Keratinocyte (primary cell): Measurements from ENCODE around the gene POLE3.

Experiments
- EZH2 ChIP-seq: IDR thresholded peaks from one replicate; pipeline ENCODE4 v1.6.1; 2012; ENCODE audit warnings: inconsistent platforms, mild to moderate bottlenecking, low read length, moderate library complexity
- TF ChIP-seq, protein P1 (sequence below), 3 experiments: IDR thresholded peaks in 1 of 3; conservative IDR thresholded peaks in 1 of 3; optimal IDR thresholded peaks in 1 of 3; 2 replicates in 2 of 3; 3 replicates in 1 of 3; pipeline versions ENCODE3 to v1.5.1; 2011; ENCODE audit warnings: low read length in 3 of 3, mild to moderate bottlenecking in 3 of 3, moderate library complexity in 2 of 3, control low read depth in 1 of 3, inconsistent platforms in 1 of 3; ENCODE audit not compliant: insufficient read depth in 2 of 3; ENCODE audit errors: extremely low read depth in 1 of 3

DNA sequence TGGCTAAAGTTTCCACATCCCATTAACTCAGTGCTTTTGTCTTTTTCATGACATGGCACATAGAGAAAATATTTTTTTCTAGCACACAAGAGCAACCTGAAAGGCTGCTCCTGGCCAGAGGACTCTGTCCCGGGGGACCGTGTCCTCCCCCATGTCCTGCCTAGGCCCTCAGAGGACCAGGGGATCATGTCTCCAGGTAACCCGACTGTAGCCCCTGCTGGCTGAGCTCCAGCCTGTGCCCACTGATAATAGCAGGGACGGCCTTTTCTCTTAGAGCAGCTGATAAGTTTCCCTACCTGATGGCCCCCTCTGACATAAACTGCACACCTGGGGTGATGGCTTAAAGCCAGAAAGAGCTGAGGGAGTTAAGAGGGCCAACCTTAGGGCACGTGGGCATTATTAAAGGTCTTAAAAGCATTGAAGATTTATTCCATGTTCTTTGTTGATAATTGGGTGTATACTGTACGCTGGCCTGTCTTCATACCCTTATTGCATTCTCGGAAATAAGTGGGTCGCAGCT, 39.6 kb downstream of the POLE3 start:
- TF ChIP-seq EZH2 = no peak
- TF ChIP-seq, protein P1, sequence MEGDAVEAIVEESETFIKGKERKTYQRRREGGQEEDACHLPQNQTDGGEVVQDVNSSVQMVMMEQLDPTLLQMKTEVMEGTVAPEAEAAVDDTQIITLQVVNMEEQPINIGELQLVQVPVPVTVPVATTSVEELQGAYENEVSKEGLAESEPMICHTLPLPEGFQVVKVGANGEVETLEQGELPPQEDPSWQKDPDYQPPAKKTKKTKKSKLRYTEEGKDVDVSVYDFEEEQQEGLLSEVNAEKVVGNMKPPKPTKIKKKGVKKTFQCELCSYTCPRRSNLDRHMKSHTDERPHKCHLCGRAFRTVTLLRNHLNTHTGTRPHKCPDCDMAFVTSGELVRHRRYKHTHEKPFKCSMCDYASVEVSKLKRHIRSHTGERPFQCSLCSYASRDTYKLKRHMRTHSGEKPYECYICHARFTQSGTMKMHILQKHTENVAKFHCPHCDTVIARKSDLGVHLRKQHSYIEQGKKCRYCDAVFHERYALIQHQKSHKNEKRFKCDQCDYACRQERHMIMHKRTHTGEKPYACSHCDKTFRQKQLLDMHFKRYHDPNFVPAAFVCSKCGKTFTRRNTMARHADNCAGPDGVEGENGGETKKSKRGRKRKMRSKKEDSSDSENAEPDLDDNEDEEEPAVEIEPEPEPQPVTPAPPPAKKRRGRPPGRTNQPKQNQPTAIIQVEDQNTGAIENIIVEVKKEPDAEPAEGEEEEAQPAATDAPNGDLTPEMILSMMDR (optimal IDR thresholded peaks at IDR 0.05 in 1 of 3, IDR thresholded peaks at IDR 0.05 in 1 of 3, conservative IDR thresholded peaks at IDR 0.05 in 1 of 3; ENCODE audit: extremely low read depth in 1 of 3, insufficient read depth in 2 of 3, low read length in 3 of 3) = no peak
